ENCODE measurements around the gene NUDT5.

GRCh38 chr10:12237265-12238220 is 41.9 kb upstream of the NUDT5 start:
- TF ChIP-seq, protein P1, sequence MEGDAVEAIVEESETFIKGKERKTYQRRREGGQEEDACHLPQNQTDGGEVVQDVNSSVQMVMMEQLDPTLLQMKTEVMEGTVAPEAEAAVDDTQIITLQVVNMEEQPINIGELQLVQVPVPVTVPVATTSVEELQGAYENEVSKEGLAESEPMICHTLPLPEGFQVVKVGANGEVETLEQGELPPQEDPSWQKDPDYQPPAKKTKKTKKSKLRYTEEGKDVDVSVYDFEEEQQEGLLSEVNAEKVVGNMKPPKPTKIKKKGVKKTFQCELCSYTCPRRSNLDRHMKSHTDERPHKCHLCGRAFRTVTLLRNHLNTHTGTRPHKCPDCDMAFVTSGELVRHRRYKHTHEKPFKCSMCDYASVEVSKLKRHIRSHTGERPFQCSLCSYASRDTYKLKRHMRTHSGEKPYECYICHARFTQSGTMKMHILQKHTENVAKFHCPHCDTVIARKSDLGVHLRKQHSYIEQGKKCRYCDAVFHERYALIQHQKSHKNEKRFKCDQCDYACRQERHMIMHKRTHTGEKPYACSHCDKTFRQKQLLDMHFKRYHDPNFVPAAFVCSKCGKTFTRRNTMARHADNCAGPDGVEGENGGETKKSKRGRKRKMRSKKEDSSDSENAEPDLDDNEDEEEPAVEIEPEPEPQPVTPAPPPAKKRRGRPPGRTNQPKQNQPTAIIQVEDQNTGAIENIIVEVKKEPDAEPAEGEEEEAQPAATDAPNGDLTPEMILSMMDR (IDR thresholded peaks at IDR 0.05), result no peak
- no peak for TF ChIP-seq POLR2A (IDR thresholded peaks at IDR 0.05)
